ENCODE data around the gene DNAJC27.

DNAJC27 gene

DNA sequence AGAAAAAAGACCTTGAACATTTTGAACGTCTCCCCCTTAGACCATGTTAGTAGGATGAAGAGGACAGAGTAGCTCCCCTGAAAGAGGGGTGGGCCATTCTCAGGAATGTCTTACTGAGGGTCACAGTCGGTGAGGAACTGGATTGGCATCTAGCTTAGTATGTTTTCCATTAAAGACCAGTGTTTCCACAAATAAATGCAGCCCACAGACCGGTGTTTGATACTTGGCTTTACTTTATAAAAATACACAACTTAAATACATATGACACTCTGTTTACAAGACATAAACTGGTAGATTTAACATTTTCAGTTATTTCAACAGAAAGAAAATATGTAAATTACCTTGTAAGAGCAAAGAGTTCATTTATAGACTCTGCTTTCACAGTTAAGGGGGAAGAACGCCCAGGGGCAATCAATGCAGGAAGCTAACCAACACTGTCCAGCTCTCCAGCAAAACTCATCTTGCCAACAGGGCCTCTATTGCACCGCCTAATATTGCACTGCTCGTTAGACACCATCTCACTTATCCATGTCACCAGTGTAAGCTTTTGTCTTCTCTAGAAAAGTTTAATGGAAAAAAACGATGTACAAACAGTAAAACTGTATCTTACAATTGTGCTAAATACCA lies 28.2 kb downstream of the DNAJC27 start:
- no peak overlapping the region for H3K9ac ChIP-seq (ENCODE audit: low read length)
- no peaks in the 10 kb centered on the region for H3K4me1 ChIP-seq (ENCODE audit: control insufficient read depth, insufficient read depth, low read length)
- no peaks in the 10 kb centered on the region for H3K9me3 ChIP-seq (ENCODE audit: control insufficient read depth, low read length)
- no peak for DNase-seq (ENCODE audit: low read depth)
- H3K4me3 ChIP-seq (ENCODE audit: low read length) = no peak overlapping the region
- peaks cover 25% of the 10 kb centered on the region for H3K36me3 ChIP-seq (ENCODE audit: control insufficient read depth, insufficient read depth, low read length, severe bottlenecking)
- no peaks in the 10 kb centered on the region for H3K27me3 ChIP-seq (replicated peaks; ENCODE audit: control insufficient read depth, insufficient read depth, low read length)

- Histone ChIP-seq H3K4me1 (ENCODE audit: control insufficient read depth, insufficient read depth, low read length) (no peaks in the 10 kb centered on the region), H3K9me3 (ENCODE audit: control insufficient read depth, low read length) (no peaks in the 10 kb centered on the region), H3K9ac (ENCODE audit: low read length) (no peak overlapping the region), H3K4me3 (ENCODE audit: low read length) (no peak overlapping the region), H3K27me3 (replicated peaks; ENCODE audit: control insufficient read depth, insufficient read depth, low read length) (no peaks in the 10 kb centered on the region), H3K36me3 (ENCODE audit: control insufficient read depth, insufficient read depth, low read length, severe bottlenecking) (no peaks in the 10 kb centered on the region)
- no peak for DNase-seq (ENCODE audit: low read depth)
Observed at GRCh38 chr2:24939353-24939752, 32.4 kb downstream of the DNAJC27 start.

DNA sequence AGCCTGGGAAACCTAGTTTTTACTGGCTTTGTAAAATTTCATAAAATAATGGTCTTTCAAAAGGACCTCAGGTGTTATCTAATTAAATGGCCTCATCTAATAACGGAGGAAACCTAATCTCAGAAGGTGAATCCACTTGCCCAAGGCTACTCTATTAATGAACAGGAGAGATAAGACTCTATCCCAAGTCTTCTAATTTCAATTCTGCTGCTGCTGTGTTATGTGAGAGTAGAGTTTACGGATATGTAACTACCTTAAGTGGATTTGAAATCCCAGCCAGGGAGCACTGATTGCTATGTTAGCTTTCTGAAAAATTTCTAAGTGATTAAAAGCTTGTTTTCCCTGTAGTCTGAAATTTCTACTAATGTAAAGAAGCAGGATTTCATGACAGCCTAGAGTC lies 34.5 kb downstream of the DNAJC27 start:
- no peak for DNase-seq (ENCODE audit: low read depth)
- H3K9me3 ChIP-seq (ENCODE audit: control insufficient read depth, low read length) = no peaks in the 10 kb centered on the region
- no peak overlapping the region for H3K9ac ChIP-seq (ENCODE audit: low read length)
- no peaks in the 10 kb centered on the region for H3K27me3 ChIP-seq (replicated peaks; ENCODE audit: control insufficient read depth, insufficient read depth, low read length)
- no peak overlapping the region for H3K4me3 ChIP-seq (ENCODE audit: low read length)
- H3K36me3 ChIP-seq (ENCODE audit: control insufficient read depth, insufficient read depth, low read length, severe bottlenecking) = no peaks in the 10 kb centered on the region
- H3K4me1 ChIP-seq (ENCODE audit: control insufficient read depth, insufficient read depth, low read length) = no peaks in the 10 kb centered on the region

DNA sequence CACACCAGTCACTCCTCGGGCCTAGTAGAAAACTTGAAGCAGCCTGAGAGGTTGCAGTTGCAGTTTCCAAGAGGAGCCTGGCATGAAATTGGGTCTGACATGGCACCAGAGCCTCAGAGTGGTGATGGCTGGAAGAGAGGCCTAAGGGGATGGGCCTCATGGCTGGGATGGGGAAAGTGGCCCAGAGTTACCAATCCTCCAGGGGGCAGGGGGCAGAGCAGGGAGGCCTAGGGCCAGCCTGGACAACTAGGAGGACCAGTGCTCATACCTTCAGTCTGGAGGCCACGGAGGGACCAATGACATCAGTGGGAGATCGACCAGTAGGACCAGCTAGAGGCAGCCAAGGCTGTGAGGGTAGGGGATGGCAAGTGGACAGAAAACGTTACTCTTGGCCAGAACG lies 36.6 kb downstream of the DNAJC27 start:
- no peaks in the 10 kb centered on the region for H3K36me3 ChIP-seq (ENCODE audit: control insufficient read depth, insufficient read depth, low read length, severe bottlenecking)
- no peak overlapping the region for H3K4me3 ChIP-seq (ENCODE audit: low read length)
- no peaks in the 10 kb centered on the region for H3K27me3 ChIP-seq (replicated peaks; ENCODE audit: control insufficient read depth, insufficient read depth, low read length)
- H3K4me1 ChIP-seq (ENCODE audit: control insufficient read depth, insufficient read depth, low read length) = no peaks in the 10 kb centered on the region
- H3K9ac ChIP-seq (ENCODE audit: low read length) = no peak overlapping the region
- DNase-seq (ENCODE audit: low read depth) = no peak
- H3K9me3 ChIP-seq (ENCODE audit: control insufficient read depth, low read length) = no peaks in the 10 kb centered on the region

DNA sequence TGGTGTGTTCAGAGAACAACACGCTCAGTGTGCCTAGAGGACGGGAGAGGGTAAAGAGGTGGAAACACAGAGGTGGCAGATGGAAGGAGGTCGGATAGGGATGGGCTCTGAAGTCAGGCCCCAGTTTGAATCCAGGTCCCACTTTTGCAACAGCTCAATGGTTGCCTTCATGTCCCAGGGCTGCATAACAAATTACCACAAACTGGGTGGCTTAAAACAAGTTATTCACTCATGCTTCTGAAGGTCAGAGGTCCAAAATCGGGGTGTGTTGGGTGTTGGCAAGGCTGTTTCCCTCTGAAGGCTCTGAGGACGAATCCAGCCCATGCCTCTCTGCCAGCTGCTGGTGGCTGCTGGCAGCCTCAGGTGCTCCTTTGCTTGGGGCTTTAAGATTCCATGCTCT lies 39.0 kb downstream of the DNAJC27 start:
- Histone ChIP-seq H3K4me1 (ENCODE audit: control insufficient read depth, insufficient read depth, low read length) (no peaks in the 10 kb centered on the region), H3K36me3 (ENCODE audit: control insufficient read depth, insufficient read depth, low read length, severe bottlenecking) (no peaks in the 10 kb centered on the region), H3K27me3 (replicated peaks; ENCODE audit: control insufficient read depth, insufficient read depth, low read length) (no peaks in the 10 kb centered on the region), H3K9ac (ENCODE audit: low read length) (no peak overlapping the region), H3K4me3 (ENCODE audit: low read length) (no peak overlapping the region), H3K9me3 (ENCODE audit: control insufficient read depth, low read length) (no peaks in the 10 kb centered on the region)
- no peak for DNase-seq (ENCODE audit: low read depth)

- no peak overlapping the region for H3K9ac ChIP-seq (ENCODE audit: low read length)
- DNase-seq (ENCODE audit: low read depth) = no peak
- H3K4me1 ChIP-seq (ENCODE audit: control insufficient read depth, insufficient read depth, low read length) = peaks cover 16% of the 10 kb centered on the region
- no peaks in the 10 kb centered on the region for H3K9me3 ChIP-seq (ENCODE audit: control insufficient read depth, low read length)
- H3K27me3 ChIP-seq (replicated peaks; ENCODE audit: control insufficient read depth, insufficient read depth, low read length) = no peaks in the 10 kb centered on the region
- no peaks in the 10 kb centered on the region for H3K36me3 ChIP-seq (ENCODE audit: control insufficient read depth, insufficient read depth, low read length, severe bottlenecking)
- no peak overlapping the region for H3K4me3 ChIP-seq (ENCODE audit: low read length)
Observed at GRCh38 chr2:24930768-24931167, 41.0 kb downstream of the DNAJC27 start.

DNA sequence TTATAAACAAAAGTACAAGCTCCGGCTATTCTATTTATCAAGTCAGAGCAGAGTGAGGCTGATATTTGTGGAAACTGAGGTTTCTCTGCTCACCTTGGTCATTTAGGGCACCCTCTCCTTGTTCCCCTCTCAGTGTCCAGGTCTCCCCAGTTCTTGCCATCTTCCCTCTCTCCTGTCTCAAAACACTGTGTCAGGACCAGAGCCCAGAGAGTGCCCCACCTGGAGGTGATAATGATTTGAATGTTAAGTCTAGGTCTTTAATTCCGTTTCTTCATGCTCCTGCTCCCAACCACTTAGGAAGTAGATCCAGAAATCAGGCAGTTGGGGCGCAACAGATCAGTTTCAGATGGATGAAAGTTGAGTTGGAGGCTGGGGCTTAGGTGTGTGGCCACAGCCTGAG lies 42.5 kb downstream of the DNAJC27 start:
- H3K9ac ChIP-seq (ENCODE audit: low read length) = no peak overlapping the region
- H3K27me3 ChIP-seq (replicated peaks; ENCODE audit: control insufficient read depth, insufficient read depth, low read length) = no peaks in the 10 kb centered on the region
- peaks cover 16% of the 10 kb centered on the region for H3K4me1 ChIP-seq (ENCODE audit: control insufficient read depth, insufficient read depth, low read length)
- H3K9me3 ChIP-seq (ENCODE audit: control insufficient read depth, low read length) = no peaks in the 10 kb centered on the region
- H3K4me3 ChIP-seq (ENCODE audit: low read length) = no peak overlapping the region
- H3K36me3 ChIP-seq (ENCODE audit: control insufficient read depth, insufficient read depth, low read length, severe bottlenecking) = no peaks in the 10 kb centered on the region
- DNase-seq (ENCODE audit: low read depth) = no peak

- no peak overlapping the region for H3K9ac ChIP-seq (ENCODE audit: low read length)
- no peak overlapping the region for H3K4me3 ChIP-seq (ENCODE audit: low read length)
- no peaks in the 10 kb centered on the region for H3K27me3 ChIP-seq (replicated peaks; ENCODE audit: control insufficient read depth, insufficient read depth, low read length)
- no peak for DNase-seq (ENCODE audit: low read depth)
- H3K9me3 ChIP-seq (ENCODE audit: control insufficient read depth, low read length) = no peaks in the 10 kb centered on the region
- peaks cover 16% of the 10 kb centered on the region for H3K4me1 ChIP-seq (ENCODE audit: control insufficient read depth, insufficient read depth, low read length)
- no peaks in the 10 kb centered on the region for H3K36me3 ChIP-seq (ENCODE audit: control insufficient read depth, insufficient read depth, low read length, severe bottlenecking)
Observed at GRCh38 chr2:24928036-24928435, 43.7 kb downstream of the DNAJC27 start.

GRCh38 chr2:24926602-24927252 lies 45.0 kb downstream of the DNAJC27 start:
- peak overlapping the region; percentile 80 for H3K9ac ChIP-seq (ENCODE audit: low read length)
- H3K4me3 ChIP-seq (ENCODE audit: low read length) = peak overlapping the region; percentile 73

GRCh38 chr2:24926220-24926601 lies 45.5 kb downstream of the DNAJC27 start:
- Histone ChIP-seq H3K9me3 (ENCODE audit: control insufficient read depth, low read length) (no peaks in the 10 kb centered on the region), H3K27me3 (replicated peaks; ENCODE audit: control insufficient read depth, insufficient read depth, low read length) (no peaks in the 10 kb centered on the region), H3K36me3 (ENCODE audit: control insufficient read depth, insufficient read depth, low read length, severe bottlenecking) (no peaks in the 10 kb centered on the region), H3K4me3 (ENCODE audit: low read length) (peak overlapping the region; percentile 73), H3K9ac (ENCODE audit: low read length) (peak overlapping the region; percentile 80), H3K4me1 (ENCODE audit: control insufficient read depth, insufficient read depth, low read length) (peaks cover 16% of the 10 kb centered on the region)
- DNase-seq (ENCODE audit: low read depth) = no peak

More at GRCh38 chr2:24926602-24927252, 45.0 kb downstream of the DNAJC27 start:
- Histone ChIP-seq H3K36me3 (ENCODE audit: control insufficient read depth, insufficient read depth, low read length, severe bottlenecking) (no peaks in the 10 kb centered on the region), H3K4me1 (ENCODE audit: control insufficient read depth, insufficient read depth, low read length) (peaks cover 16% of the 10 kb centered on the region), H3K27me3 (replicated peaks; ENCODE audit: control insufficient read depth, insufficient read depth, low read length) (no peaks in the 10 kb centered on the region), H3K9me3 (ENCODE audit: control insufficient read depth, low read length) (no peaks in the 10 kb centered on the region)
- DNase-seq (ENCODE audit: low read depth) = no peak

GRCh38 chr2:24925815-24926214 lies 45.9 kb downstream of the DNAJC27 start:
- Histone ChIP-seq H3K9ac (ENCODE audit: low read length) (peak overlapping the region; percentile 80), H3K4me3 (ENCODE audit: low read length) (no peak overlapping the region)
- DNase-seq (ENCODE audit: low read depth) = no peak

GRCh38 chr2:24924732-24925131 lies 47.0 kb downstream of the DNAJC27 start:
- no peaks in the 10 kb centered on the region for H3K27me3 ChIP-seq (replicated peaks; ENCODE audit: control insufficient read depth, insufficient read depth, low read length)
- DNase-seq (ENCODE audit: low read depth) = no peak
- H3K9ac ChIP-seq (ENCODE audit: low read length) = no peak overlapping the region
- H3K4me1 ChIP-seq (ENCODE audit: control insufficient read depth, insufficient read depth, low read length) = peaks cover 16% of the 10 kb centered on the region
- no peaks in the 10 kb centered on the region for H3K9me3 ChIP-seq (ENCODE audit: control insufficient read depth, low read length)
- no peaks in the 10 kb centered on the region for H3K36me3 ChIP-seq (ENCODE audit: control insufficient read depth, insufficient read depth, low read length, severe bottlenecking)
- H3K4me3 ChIP-seq (ENCODE audit: low read length) = no peak overlapping the region

More at GRCh38 chr2:24925815-24926214, 45.9 kb downstream of the DNAJC27 start:
- H3K9me3 ChIP-seq (ENCODE audit: control insufficient read depth, low read length) = no peaks in the 10 kb centered on the region
- no peaks in the 10 kb centered on the region for H3K27me3 ChIP-seq (replicated peaks; ENCODE audit: control insufficient read depth, insufficient read depth, low read length)
- H3K4me1 ChIP-seq (ENCODE audit: control insufficient read depth, insufficient read depth, low read length) = peaks cover 16% of the 10 kb centered on the region
- no peaks in the 10 kb centered on the region for H3K36me3 ChIP-seq (ENCODE audit: control insufficient read depth, insufficient read depth, low read length, severe bottlenecking)

Data from adipocyte (in vitro differentiated cells).